ENCODE data around the gene TMEM52. TPM values are rescaled to one million over a fixed set of nuclear protein-coding genes. Genes with fewer than 3 reads are reported as not detected.
A peak's percentile ranks its signal among the peaks of the same experiment; 100 is the strongest.

The TMEM52 gene
- total and polyA plus RNA-seq, 2 donors (not counting 3 experiments of a cell fraction or from before 2014, with no cell fraction given) = 1.6 to 1.7 TPM

GRCh38 chr1:1877865-1878436 lies 41.1 kb downstream of the TMEM52 start:
- H4K20me1 ChIP-seq (replicated peaks; ENCODE audit: control insufficient read depth, extremely low read depth, insufficient read depth, low read length) = peaks cover 17% of the 10 kb centered on the region

GRCh38 chr1:1876335-1876930 lies 42.6 kb downstream of the TMEM52 start:
- H3K9me1 ChIP-seq (replicated peaks; ENCODE audit: control insufficient read depth, extremely low read depth, insufficient read depth, low read length) = no peaks in the 10 kb centered on the region
- POLR2A ChIA-PET = no interaction called here
- H3K27ac ChIP-seq (ENCODE audit: insufficient read depth, low read depth, low read length) = no peak overlapping the region
- peaks cover 99% of the 10 kb centered on the region for H3K79me2 ChIP-seq (ENCODE audit: control insufficient read depth, insufficient read depth, low read length)
- H2AFZ ChIP-seq (ENCODE audit: low read depth, low read length) = no peak overlapping the region
- DNase-seq (ENCODE audit: low read depth, low spot score) (no peak), FAIRE-seq (no peak)
- dilution Hi-C loops (cut with MboI; ENCODE audit: extremely low pct_ligation_motif_present, low sequenced_read_pairs) = no loop called here
- TF ChIP-seq GATA2 (IDR thresholded peaks at IDR 0.05; ENCODE audit: insufficient read depth, insufficient read length, low read depth, low read length) = no peak
- H4K20me1 ChIP-seq (replicated peaks; ENCODE audit: control insufficient read depth, extremely low read depth, insufficient read depth, low read length) = peaks cover 23% of the 10 kb centered on the region
- H3K9ac ChIP-seq (replicated peaks; ENCODE audit: extremely low read depth, insufficient read depth, low read length) = no peak overlapping the region
- H3K4me1 ChIP-seq (ENCODE audit: control insufficient read depth, extremely low read depth, insufficient read depth, low read length) = no peaks in the 10 kb centered on the region
- BruUV-seq (replicated peaks) = no TSS peak
- H3K4me3 ChIP-seq (replicated peaks in 1 of 3; ENCODE audit: insufficient read depth in 1 of 3, low read depth in 1 of 3, low read length in 3 of 3) = no peak overlapping the region
- CTCF ChIA-PET = interaction anchor here (1.0 to 2.9 kb wide), 2 partner anchors 18 to 32 kb away, joined by 3 to 9 read pairs; no protein-coding TSS in a partner anchor
- no peak overlapping the region for H3K4me2 ChIP-seq (ENCODE audit: insufficient read depth, low read length)
- H3K36me3 ChIP-seq (ENCODE audit: control insufficient read depth in 2 of 2, extremely low read depth in 1 of 2, insufficient read depth in 2 of 2, low read length in 2 of 2) = peaks cover 6 to 13% of the 10 kb centered on the region in 2 experiments
- no peaks in the 10 kb centered on the region for H3K27me3 ChIP-seq (ENCODE audit: control insufficient read depth in 2 of 2, insufficient read depth in 2 of 2, low read length in 2 of 2)
- no peaks in the 10 kb centered on the region for H3K9me3 ChIP-seq (replicated peaks; ENCODE audit: control insufficient read depth, insufficient read depth, low read length)
- intact Hi-C loops (cut with micrococcal nuclease) = no loop called here

More at GRCh38 chr1:1877865-1878436, 41.1 kb downstream of the TMEM52 start:
- Histone ChIP-seq H3K27ac (ENCODE audit: insufficient read depth, low read depth, low read length) (no peak overlapping the region), H3K9me3 (replicated peaks; ENCODE audit: control insufficient read depth, insufficient read depth, low read length) (no peaks in the 10 kb centered on the region), H3K9me1 (replicated peaks; ENCODE audit: control insufficient read depth, extremely low read depth, insufficient read depth, low read length) (no peaks in the 10 kb centered on the region), H3K4me2 (ENCODE audit: insufficient read depth, low read length) (no peak overlapping the region), H3K4me1 (ENCODE audit: control insufficient read depth, extremely low read depth, insufficient read depth, low read length) (no peaks in the 10 kb centered on the region), H2AFZ (ENCODE audit: low read depth, low read length) (no peak overlapping the region), H3K9ac (replicated peaks; ENCODE audit: extremely low read depth, insufficient read depth, low read length) (no peak overlapping the region), H3K27me3 (ENCODE audit: control insufficient read depth in 2 of 2, insufficient read depth in 2 of 2, low read length in 2 of 2) (no peaks in the 10 kb centered on the region), H3K4me3 (replicated peaks in 1 of 3; ENCODE audit: insufficient read depth in 1 of 3, low read depth in 1 of 3, low read length in 3 of 3) (no peak overlapping the region), H3K36me3 (ENCODE audit: control insufficient read depth in 2 of 2, extremely low read depth in 1 of 2, insufficient read depth in 2 of 2, low read length in 2 of 2) (peaks cover 6 to 13% of the 10 kb centered on the region in 2 experiments), H3K79me2 (ENCODE audit: control insufficient read depth, insufficient read depth, low read length) (peaks cover 99% of the 10 kb centered on the region)
- DNase-seq (ENCODE audit: low read depth, low spot score) = no peak
- POLR2A ChIA-PET = no interaction called here
- FAIRE-seq = no peak
- intact Hi-C loops (cut with micrococcal nuclease) (no loop called here), dilution Hi-C loops (cut with MboI; ENCODE audit: extremely low pct_ligation_motif_present, low sequenced_read_pairs) (no loop called here)
- TF ChIP-seq POLR2AphosphoS5 (IDR thresholded peaks at IDR 0.05; ENCODE audit: insufficient read depth, low read depth, low read length) (peak; percentile 18), JUN (IDR thresholded peaks at IDR 0.05; ENCODE audit: borderline replicate concordance, insufficient read depth, insufficient read length, low read depth) (no peak)
- CTCF ChIA-PET = no interaction called here
- no TSS peak for BruUV-seq (replicated peaks)
